Endometrial microvascular endothelial cells (primary cell): ENCODE measurements around the gene PMPCB. TPM values are rescaled to one million over a fixed set of nuclear protein-coding genes. Genes with fewer than 3 reads are reported as not detected.

Experiments used
- in situ Hi-C: cut with HindIII; loops from 2 replicates; pipeline ENCODE4 v1.10.0; 2017; ENCODE audit warnings: low sequenced_read_pairs, low pct_unique_long_range_greater_than_20kb; ENCODE audit errors: inconsistent ontology term
- total RNA-seq: library from RNA; depleted of rRNA; stranded (reverse); fragments of >200 nt; gene quantifications from one replicate; pipeline ENCODE4 v1.2.3, GENCODE V29; 2015; ENCODE audit errors: inconsistent ontology term

PMPCB gene
- total RNA-seq, 1 donor from 2014 or later = 55.1 TPM

DNA sequence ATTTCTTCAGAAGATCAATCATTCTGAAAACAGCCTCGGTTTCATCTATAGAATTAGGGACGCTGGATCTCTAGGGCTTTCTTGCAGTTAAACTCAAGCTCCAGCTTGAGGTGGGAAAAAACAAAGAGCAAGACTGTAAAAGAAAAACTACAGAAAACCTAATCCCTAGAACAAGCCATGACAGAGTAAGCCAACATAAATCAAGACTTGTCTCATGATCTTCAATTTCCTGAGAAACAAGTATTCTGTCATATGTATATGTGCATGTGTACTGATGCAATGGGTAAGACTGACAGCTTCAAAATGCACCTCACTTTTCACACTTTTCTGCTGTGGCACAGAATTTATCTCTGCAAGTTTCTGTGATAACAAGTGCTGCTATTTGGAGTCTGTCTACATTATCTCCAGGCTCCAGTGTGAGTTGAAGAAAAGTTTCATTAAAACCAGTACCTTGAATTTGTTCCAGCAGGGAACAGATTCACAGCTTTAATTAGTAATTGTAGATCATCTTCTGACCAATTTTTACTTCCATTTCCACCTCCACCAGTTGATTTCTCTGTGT is 19.2 kb downstream of the PMPCB start:
- in situ Hi-C loops = no loop called here

DNA sequence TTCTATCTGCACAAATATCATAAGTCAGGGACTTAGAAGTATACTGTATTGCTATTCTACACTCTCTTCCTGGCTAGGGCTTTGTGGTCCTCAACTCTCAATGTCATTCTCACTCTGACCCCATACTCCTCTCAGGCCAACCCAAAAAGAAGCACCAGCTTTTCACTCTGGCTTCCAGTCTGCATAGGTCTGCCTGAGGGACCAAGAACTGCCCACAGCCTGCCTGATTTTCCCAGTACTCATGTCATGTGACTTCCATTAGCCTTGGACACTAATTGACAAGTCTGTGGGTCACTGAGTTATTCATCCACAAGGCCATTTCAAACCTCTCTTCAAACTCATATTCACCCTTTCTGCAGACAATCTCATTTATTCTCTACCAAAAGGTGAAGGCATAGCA is 19.8 kb downstream of the PMPCB start:
- in situ Hi-C loops = no loop called here

DNA sequence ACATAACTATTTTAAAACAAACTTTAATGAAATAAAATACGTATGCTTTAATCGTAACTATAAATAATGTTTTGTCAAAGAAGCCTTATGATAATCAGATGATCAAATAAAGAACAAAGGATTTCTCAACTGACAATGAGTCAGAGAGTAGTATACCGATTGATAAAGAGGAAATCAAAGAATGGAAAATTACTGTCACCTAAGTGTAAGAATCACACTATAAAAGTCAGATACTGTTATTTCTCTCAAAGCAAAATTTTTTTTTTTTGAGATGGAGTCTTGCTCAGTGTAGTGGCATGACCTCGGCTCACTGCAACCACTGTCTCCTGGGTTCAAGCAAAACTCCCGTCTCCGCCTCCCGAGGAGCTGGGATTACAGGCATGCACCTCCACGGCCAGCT is 28.5 kb downstream of the PMPCB start:
- in situ Hi-C loops = no loop called here

DNA sequence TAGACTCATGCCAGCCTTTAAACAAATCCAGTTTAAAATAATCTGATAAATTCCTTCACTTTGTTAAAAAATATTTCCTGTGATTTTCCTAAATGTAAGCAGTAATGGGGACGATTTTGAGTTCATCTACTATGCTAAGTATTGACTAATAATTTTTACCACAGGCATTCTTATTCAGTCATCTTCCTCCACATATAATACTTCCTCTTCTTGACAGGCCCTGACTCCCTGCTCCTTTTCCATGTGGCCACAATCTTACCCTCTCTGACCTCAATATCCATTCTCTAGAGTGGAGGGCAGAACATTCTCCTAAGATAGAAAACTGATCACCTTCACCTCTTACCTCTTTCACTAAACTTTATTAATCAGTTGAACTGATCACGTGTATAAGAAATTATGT is 39.5 kb downstream of the PMPCB start:
- in situ Hi-C loops = no loop called here

GRCh38 chr7:103338864-103339263 is 41.6 kb downstream of the PMPCB start:
- in situ Hi-C loops = no loop called here

- in situ Hi-C loops = no loop called here
Observed at GRCh38 chr7:103341466-103341865, 44.2 kb downstream of the PMPCB start.

GRCh38 chr7:103343332-103343731 is 46.1 kb downstream of the PMPCB start:
- in situ Hi-C loops = no loop called here

DNA sequence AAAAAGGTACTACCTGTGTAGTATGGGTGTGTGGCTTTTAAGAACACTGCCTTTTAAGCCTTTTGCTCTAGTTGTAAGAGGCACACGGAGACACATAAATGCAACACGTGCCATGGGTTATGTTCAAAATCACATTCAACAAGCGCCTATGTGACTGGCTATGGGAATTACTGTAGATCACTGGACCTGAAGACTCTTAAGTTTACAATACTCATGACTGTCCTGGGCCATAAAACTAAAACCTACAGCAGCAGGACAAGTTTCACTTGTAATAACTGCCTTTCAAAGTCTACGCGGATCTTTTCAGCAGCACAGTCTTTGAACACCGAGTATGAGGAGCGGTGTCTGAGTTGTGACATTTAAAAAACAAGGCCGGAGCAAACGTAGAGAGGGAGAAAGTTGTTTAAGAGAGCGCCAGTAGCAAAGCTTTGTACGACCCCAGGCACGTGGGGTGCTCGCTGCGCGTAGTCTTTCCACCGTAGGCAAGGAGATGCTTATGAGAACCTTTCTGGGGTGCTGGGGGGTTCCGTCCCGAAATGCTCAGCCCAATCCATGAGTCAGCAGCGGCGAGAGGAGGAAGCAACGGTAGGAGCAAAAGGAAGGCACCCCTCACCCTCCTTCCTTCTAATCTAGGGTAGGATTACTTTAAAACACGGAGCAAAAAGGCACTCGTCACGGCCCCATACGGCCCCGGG is 46.7 kb downstream of the PMPCB start:
- in situ Hi-C loops = no loop called here

DNA sequence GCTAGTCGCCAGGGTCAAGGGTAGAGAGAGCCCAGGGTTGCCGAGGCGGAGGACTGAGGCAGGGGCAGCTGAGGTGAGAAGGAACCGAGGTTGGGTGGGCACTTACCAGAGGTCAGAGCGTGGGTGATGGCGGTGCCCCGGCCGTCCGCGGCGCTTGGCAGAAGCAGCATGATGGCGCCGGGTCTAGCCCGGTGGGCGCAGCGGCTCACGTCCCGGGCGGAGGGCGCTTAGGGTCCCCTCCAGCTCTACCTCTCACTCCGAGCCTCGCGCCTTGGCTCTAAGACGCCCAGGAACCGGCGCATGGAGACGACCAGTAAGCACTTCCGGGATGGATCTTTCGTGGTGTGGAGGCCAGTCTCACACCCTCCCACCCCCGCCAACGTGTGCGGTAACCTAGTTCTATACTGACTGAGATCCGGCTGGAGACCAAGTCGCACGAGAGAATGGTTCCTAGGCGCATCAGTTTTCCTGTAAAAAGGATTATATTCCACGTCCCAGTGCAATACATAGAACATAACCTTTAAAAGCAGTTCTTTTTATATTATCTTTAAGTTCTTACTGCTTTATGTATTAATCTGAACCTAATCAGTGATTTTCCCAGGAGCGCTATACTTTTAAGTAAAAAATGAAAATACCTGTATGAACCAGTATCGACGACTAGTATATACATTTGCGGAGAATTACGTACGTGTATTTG is 47.4 kb downstream of the PMPCB start, which contains the start of gene DNAJC2:
TSS of gene DNAJC2 (minus strand) at position 315 of the 697 bp plus-strand sequence. CDS start at position 170, 145 bp downstream.
- in situ Hi-C loops = no loop called here

- in situ Hi-C loops = no loop called here
Observed at GRCh38 chr7:103346396-103346795, 49.2 kb downstream of the PMPCB start.

DNA sequence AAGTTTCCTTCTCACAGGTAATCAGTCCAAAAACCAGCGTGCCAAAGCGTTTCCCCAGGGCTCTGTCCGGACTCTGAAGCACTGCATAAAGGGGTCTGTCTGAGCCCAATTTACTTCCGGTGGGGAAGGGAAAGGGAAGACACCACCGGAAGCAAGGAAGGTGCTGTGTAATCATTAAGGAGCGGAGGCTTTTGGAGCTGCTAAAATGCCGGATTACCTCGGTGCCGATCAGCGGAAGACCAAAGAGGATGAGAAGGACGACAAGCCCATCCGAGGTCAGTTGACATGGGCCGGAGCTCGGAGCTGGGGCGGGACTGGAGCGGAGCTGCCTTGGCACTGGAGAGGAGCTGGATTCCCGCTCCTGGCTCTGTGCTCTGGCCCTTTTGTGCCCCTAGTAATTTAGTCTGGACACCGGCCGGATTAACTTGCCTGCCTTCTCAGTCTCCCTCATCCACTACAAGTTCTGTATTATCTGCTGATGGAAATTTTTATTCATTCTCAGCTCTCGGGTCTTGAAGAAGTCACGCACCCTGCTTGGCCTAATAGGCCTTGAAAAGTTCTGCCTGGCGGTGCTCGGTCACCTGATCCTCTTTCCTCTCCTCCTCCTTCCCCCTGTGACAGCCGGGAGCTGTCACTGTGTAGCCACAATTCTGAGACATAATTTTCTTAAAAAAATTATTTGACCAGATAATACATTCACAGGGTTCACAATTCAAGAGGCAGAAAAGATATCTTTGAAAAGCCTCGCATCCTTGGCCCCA is 50.5 kb downstream of the PMPCB start, which contains the start of gene PSMC2:
TSS of gene PSMC2 (plus strand) at position 137 of the 761 bp plus-strand sequence. CDS start at position 206, 69 bp downstream.
- in situ Hi-C loops = no loop called here

DNA sequence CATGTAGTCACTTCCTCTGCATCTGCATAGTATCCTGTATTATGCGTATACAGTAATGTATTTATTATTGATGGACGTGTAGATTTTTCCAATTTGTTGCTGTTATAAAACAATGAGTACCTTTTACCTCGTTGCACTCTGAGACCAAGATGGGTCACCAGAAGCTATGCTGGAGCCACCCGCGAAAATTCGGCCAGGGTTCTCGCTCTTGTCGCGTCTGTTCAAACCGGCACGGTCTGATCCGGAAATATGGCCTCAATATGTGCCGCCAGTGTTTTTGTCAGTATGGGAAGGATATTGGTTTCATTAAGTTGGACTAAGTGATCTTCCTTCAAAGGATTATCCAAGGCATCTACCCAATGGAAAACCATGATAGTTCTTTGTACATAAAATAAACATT is 51.2 kb downstream of the PMPCB start:
- in situ Hi-C loops = no loop called here

GRCh38 chr7:103348959-103349358 is 51.7 kb downstream of the PMPCB start:
- in situ Hi-C loops = no loop called here

DNA sequence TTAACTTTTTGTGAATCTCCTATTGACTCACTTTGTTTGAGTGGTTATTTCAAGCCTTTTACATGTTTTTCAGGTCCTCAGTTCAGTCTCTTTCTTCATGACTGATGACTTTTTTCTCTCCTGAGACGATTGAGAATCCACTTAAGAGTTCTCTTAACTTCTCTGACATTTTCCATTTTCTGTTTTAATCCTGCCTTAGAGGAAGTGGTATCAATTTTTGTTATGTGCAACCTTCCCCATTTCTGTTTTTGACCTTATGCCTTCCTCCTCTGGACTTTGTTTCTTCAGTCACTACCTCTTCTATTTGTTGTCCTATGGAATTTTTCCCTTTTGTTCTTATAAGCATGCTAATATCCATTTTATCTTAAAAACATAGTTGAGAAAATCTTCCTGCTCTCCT is 52.6 kb downstream of the PMPCB start:
- in situ Hi-C loops = no loop called here

Other genes with a start within 250 kb of the PMPCB start
- 3.4 TPM for gene FBXL13, start 222.6 kb upstream of the PMPCB start, total RNA-seq
- gene ARMC10, start 222.3 kb upstream of the PMPCB start, total RNA-seq = 33.6 TPM
- gene NAPEPLD, start 148.3 kb upstream of the PMPCB start, total RNA-seq = 3.4 TPM
- 17.9 TPM for gene DNAJC2, start 47.3 kb downstream of the PMPCB start, total RNA-seq
- 206 TPM for gene PSMC2, start 50.2 kb downstream of the PMPCB start, total RNA-seq
- gene SLC26A5, start 148.8 kb downstream of the PMPCB start, total RNA-seq = not detected